Measurements from ENCODE around the gene DCPS.

The DCPS gene

DNA sequence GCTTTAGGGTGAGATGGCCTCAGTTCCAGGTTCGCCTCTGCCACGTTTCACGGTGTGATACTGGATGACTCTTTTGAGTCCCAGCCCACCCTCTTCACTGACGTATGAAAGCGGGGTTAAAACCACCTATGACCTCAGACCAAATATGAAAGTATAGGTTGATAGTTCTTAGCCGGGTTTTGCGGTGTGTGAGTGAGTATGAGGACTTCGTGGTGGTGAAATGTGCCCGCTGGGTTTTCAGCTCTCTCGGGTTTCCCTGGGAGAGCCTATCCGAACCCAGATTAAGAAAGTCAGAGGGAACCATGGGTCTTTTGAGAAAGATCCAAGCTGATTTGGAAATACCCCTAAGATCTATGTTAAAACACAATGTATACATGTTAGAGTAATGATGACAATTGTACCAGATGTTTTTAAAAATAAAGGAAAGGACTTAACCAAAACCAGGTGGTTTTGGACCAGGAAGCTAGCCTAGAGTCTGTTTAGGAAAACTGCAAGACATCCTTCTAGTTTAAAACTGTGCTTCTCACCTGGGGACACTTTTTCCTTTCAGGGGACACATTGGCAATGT, 25.9 kb downstream of the DCPS start:
- Histone ChIP-seq H3K4me1 (ENCODE audit: insufficient read depth, low read length) (peaks cover 5% of the 10 kb centered on the region), H3K36me3 (ENCODE audit: insufficient read depth, low read length) (no peaks in the 10 kb centered on the region), H3K27me3 (ENCODE audit: control insufficient read depth in 1 of 2, insufficient read depth in 2 of 2, low read length in 2 of 2) (no peaks in the 10 kb centered on the region), H3K9me3 (ENCODE audit: low read length) (no peaks in the 10 kb centered on the region), H3K27ac (ENCODE audit: low read depth, low read length) (no peak overlapping the region), H3K4me3 (ENCODE audit: low read depth in 1 of 2, low read length in 2 of 2) (no peak overlapping the region), H3K9ac (ENCODE audit: low read length) (no peak overlapping the region)

GRCh38 chr11:126331286-126331685, 27.4 kb downstream of the DCPS start:
- Histone ChIP-seq H3K9me3 (ENCODE audit: low read length) (no peaks in the 10 kb centered on the region), H3K27me3 (ENCODE audit: control insufficient read depth in 1 of 2, insufficient read depth in 2 of 2, low read length in 2 of 2) (no peaks in the 10 kb centered on the region), H3K27ac (ENCODE audit: low read depth, low read length) (no peak overlapping the region), H3K9ac (ENCODE audit: low read length) (no peak overlapping the region), H3K4me3 (ENCODE audit: low read depth in 1 of 2, low read length in 2 of 2) (no peak overlapping the region), H3K4me1 (ENCODE audit: insufficient read depth, low read length) (peaks cover 5% of the 10 kb centered on the region), H3K36me3 (ENCODE audit: insufficient read depth, low read length) (no peaks in the 10 kb centered on the region)

DNA sequence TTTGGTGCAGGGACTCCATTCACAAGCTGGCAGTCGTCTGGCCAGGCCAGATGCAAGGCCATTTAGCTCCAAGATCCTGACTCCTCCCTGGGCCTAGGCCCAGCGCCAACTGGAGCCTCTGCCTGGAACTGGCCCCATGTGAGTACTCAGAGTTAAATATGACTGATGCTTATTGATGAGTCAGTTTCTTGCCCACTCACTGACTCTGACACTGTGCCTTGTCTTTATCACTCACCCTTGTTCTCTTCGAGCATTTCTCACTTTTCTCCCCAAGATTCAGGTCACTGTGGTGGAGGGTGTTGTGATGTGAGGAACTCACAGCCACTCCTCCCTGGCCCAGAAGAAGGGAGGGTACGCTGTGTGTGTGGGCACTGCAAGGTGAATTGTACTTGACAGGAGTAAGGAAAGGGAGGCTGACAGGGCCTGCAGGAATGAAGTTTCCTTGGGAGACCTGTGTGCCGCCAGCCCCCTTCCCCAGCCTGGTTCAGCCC, 28.4 kb downstream of the DCPS start:
- Histone ChIP-seq H3K9ac (ENCODE audit: low read length) (no peak overlapping the region), H3K4me3 (ENCODE audit: low read depth in 1 of 2, low read length in 2 of 2) (no peak overlapping the region), H3K27me3 (ENCODE audit: control insufficient read depth in 1 of 2, insufficient read depth in 2 of 2, low read length in 2 of 2) (no peaks in the 10 kb centered on the region), H3K4me1 (ENCODE audit: insufficient read depth, low read length) (peaks cover 5% of the 10 kb centered on the region), H3K27ac (ENCODE audit: low read depth, low read length) (no peak overlapping the region), H3K36me3 (ENCODE audit: insufficient read depth, low read length) (no peaks in the 10 kb centered on the region), H3K9me3 (ENCODE audit: low read length) (no peaks in the 10 kb centered on the region)

- H3K4me1 ChIP-seq (ENCODE audit: insufficient read depth, low read length): peaks cover 5% of the 10 kb centered on the region
- H3K9me3 ChIP-seq (ENCODE audit: low read length): no peaks in the 10 kb centered on the region
- no peak overlapping the region for H3K9ac ChIP-seq (ENCODE audit: low read length)
- H3K4me3 ChIP-seq (ENCODE audit: low read depth in 1 of 2, low read length in 2 of 2): no peak overlapping the region
- H3K27ac ChIP-seq (ENCODE audit: low read depth, low read length): no peak overlapping the region
- no peaks in the 10 kb centered on the region for H3K27me3 ChIP-seq (ENCODE audit: control insufficient read depth in 1 of 2, insufficient read depth in 2 of 2, low read length in 2 of 2)
- peaks cover 8% of the 10 kb centered on the region for H3K36me3 ChIP-seq (ENCODE audit: insufficient read depth, low read length)
Observed at GRCh38 chr11:126333142-126333541, 29.3 kb downstream of the DCPS start.

GRCh38 chr11:126334659-126335462, 31.0 kb downstream of the DCPS start:
- no peaks in the 10 kb centered on the region for H3K27me3 ChIP-seq (ENCODE audit: control insufficient read depth in 1 of 2, insufficient read depth in 2 of 2, low read length in 2 of 2)
- H3K9me3 ChIP-seq (ENCODE audit: low read length): no peaks in the 10 kb centered on the region
- no peak overlapping the region for H3K9ac ChIP-seq (ENCODE audit: low read length)
- peaks cover 5% of the 10 kb centered on the region for H3K4me1 ChIP-seq (ENCODE audit: insufficient read depth, low read length)
- H3K4me3 ChIP-seq (ENCODE audit: low read depth in 1 of 2, low read length in 2 of 2): no peak overlapping the region
- H3K27ac ChIP-seq (ENCODE audit: low read depth, low read length): no peak overlapping the region
- H3K36me3 ChIP-seq (ENCODE audit: insufficient read depth, low read length): peaks cover 21% of the 10 kb centered on the region

DNA sequence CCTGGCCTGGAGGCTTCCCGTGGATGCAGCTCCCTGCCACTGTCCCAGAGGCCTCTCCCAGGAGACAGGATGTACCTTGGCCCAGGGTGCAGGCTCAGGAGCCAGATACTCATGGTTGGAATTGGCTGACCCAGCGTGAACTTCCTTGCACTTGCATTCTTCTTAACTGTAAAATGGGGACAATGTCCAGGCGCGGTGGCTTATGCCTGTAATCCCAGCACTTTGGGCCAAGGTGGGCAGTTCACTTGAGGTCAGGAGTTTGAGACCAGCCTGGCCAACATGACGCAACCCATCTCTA, 31.6 kb downstream of the DCPS start:
- H3K4me1 ChIP-seq (ENCODE audit: insufficient read depth, low read length): peaks cover 5% of the 10 kb centered on the region
- H3K4me3 ChIP-seq (ENCODE audit: low read depth in 1 of 2, low read length in 2 of 2): no peak overlapping the region
- H3K27ac ChIP-seq (ENCODE audit: low read depth, low read length): no peak overlapping the region

DNA sequence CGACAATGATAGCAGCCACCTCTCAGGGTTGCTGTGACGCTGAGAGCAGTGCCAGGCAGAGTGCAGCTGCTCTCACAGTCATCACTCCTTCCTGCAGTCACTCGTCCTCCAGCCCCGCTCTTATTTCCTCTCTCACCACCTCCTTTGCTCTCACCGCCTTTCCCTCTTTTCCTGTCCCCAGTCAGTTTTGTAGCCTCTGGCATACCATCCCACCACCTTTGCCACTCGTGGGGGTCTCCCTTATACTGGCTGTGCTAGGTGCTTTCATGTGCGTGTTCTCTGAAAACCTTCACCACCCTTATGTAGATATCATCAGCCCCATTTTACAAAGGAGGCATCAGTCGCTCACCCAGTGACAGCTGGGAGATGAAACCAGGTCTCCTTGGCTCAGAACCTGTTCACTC, 32.3 kb downstream of the DCPS start:
- Histone ChIP-seq H3K4me1 (ENCODE audit: insufficient read depth, low read length) (peaks cover 5% of the 10 kb centered on the region), H3K27ac (ENCODE audit: low read depth, low read length) (no peak overlapping the region)

More for the DNA sequence above, 31.6 kb downstream of the DCPS start:
- Histone ChIP-seq H3K27me3 (ENCODE audit: control insufficient read depth in 1 of 2, insufficient read depth in 2 of 2, low read length in 2 of 2) (no peaks in the 10 kb centered on the region), H3K9me3 (ENCODE audit: low read length) (no peaks in the 10 kb centered on the region), H3K9ac (ENCODE audit: low read length) (no peak overlapping the region), H3K36me3 (ENCODE audit: insufficient read depth, low read length) (peaks cover 21% of the 10 kb centered on the region)

DNA sequence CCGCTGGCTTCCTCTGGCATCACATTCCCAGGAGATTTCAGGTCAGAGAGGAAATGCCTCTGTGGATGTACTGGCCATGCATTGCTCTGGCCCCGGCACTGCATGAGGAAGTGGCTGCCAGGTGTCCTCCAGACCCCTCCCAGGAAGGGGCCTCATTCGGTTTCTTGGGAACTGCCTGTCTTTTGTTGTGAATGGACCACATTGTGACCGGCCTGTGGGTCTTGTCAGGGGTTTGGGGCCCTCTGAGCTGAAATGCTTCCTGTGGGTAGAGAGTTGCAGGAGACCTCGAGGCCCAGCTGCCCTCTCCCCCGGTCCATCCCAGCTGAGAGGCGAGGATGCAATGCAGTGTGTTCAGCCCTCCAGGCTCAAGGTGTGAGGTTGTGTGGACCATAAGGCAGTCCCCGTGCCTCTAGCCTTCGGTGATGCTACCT, 32.8 kb downstream of the DCPS start:
- Histone ChIP-seq H3K9me3 (ENCODE audit: low read length) (no peaks in the 10 kb centered on the region), H3K4me1 (ENCODE audit: insufficient read depth, low read length) (peaks cover 5% of the 10 kb centered on the region), H3K4me3 (ENCODE audit: low read depth in 1 of 2, low read length in 2 of 2) (no peak overlapping the region), H3K27ac (ENCODE audit: low read depth, low read length) (no peak overlapping the region), H3K9ac (ENCODE audit: low read length) (no peak overlapping the region), H3K36me3 (ENCODE audit: insufficient read depth, low read length) (peaks cover 28% of the 10 kb centered on the region), H3K27me3 (ENCODE audit: control insufficient read depth in 1 of 2, insufficient read depth in 2 of 2, low read length in 2 of 2) (no peaks in the 10 kb centered on the region)

More for the DNA sequence above, 32.3 kb downstream of the DCPS start:
- no peak overlapping the region for H3K9ac ChIP-seq (ENCODE audit: low read length)
- H3K9me3 ChIP-seq (ENCODE audit: low read length): no peaks in the 10 kb centered on the region
- H3K4me3 ChIP-seq (ENCODE audit: low read depth in 1 of 2, low read length in 2 of 2): no peak overlapping the region
- H3K36me3 ChIP-seq (ENCODE audit: insufficient read depth, low read length): peaks cover 28% of the 10 kb centered on the region
- H3K27me3 ChIP-seq (ENCODE audit: control insufficient read depth in 1 of 2, insufficient read depth in 2 of 2, low read length in 2 of 2): no peaks in the 10 kb centered on the region

DNA sequence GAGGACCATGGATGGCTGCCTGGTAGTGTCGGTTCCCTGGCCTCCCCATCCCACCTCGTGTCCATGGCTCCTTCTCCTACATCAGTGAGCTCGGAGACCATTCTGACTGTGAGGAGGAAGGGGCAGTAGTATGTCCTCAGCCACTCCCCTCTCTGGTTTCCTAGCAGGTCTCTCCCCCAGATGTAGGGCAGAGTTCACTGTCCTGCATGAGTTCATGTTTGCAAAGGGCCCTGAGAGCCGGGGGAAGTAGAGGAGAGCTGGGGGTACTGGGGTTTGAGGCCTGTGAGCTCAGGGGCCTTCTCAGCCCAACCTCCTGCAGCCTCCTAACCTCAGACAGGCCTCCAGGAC, 33.2 kb downstream of the DCPS start:
- H3K9me3 ChIP-seq (ENCODE audit: low read length): no peaks in the 10 kb centered on the region
- no peak overlapping the region for H3K9ac ChIP-seq (ENCODE audit: low read length)
- H3K4me1 ChIP-seq (ENCODE audit: insufficient read depth, low read length): peaks cover 2% of the 10 kb centered on the region
- no peak overlapping the region for H3K27ac ChIP-seq (ENCODE audit: low read depth, low read length)
- H3K36me3 ChIP-seq (ENCODE audit: insufficient read depth, low read length): peaks cover 28% of the 10 kb centered on the region
- no peak overlapping the region for H3K4me3 ChIP-seq (ENCODE audit: low read depth in 1 of 2, low read length in 2 of 2)
- no peaks in the 10 kb centered on the region for H3K27me3 ChIP-seq (ENCODE audit: control insufficient read depth in 1 of 2, insufficient read depth in 2 of 2, low read length in 2 of 2)

GRCh38 chr11:126337474-126338241, 33.8 kb downstream of the DCPS start:
- Histone ChIP-seq H3K4me3 (ENCODE audit: low read depth in 1 of 2, low read length in 2 of 2) (no peak overlapping the region), H3K4me1 (ENCODE audit: insufficient read depth, low read length) (no peaks in the 10 kb centered on the region), H3K36me3 (ENCODE audit: insufficient read depth, low read length) (peaks cover 28% of the 10 kb centered on the region), H3K9me3 (ENCODE audit: low read length) (no peaks in the 10 kb centered on the region), H3K9ac (ENCODE audit: low read length) (no peak overlapping the region), H3K27me3 (ENCODE audit: control insufficient read depth in 1 of 2, insufficient read depth in 2 of 2, low read length in 2 of 2) (no peaks in the 10 kb centered on the region), H3K27ac (ENCODE audit: low read depth, low read length) (no peak overlapping the region)

- no peaks in the 10 kb centered on the region for H3K9me3 ChIP-seq (ENCODE audit: low read length)
- H3K27me3 ChIP-seq (ENCODE audit: control insufficient read depth in 1 of 2, insufficient read depth in 2 of 2, low read length in 2 of 2): no peaks in the 10 kb centered on the region
- H3K4me1 ChIP-seq (ENCODE audit: insufficient read depth, low read length): no peaks in the 10 kb centered on the region
- H3K27ac ChIP-seq (ENCODE audit: low read depth, low read length): no peak overlapping the region
- no peak overlapping the region for H3K4me3 ChIP-seq (ENCODE audit: low read depth in 1 of 2, low read length in 2 of 2)
- H3K9ac ChIP-seq (ENCODE audit: low read length): no peak overlapping the region
- H3K36me3 ChIP-seq (ENCODE audit: insufficient read depth, low read length): peaks cover 32% of the 10 kb centered on the region
Observed at GRCh38 chr11:126338346-126339055, 34.6 kb downstream of the DCPS start.
